ENCODE measurements around the gene CLIC6. TPM values are rescaled to one million over a fixed set of nuclear protein-coding genes. Genes with fewer than 3 reads are reported as not detected.

The CLIC6 gene
- total RNA-seq, 2 experiments from 2014 or later = 0.10 to 0.12 TPM

DNA sequence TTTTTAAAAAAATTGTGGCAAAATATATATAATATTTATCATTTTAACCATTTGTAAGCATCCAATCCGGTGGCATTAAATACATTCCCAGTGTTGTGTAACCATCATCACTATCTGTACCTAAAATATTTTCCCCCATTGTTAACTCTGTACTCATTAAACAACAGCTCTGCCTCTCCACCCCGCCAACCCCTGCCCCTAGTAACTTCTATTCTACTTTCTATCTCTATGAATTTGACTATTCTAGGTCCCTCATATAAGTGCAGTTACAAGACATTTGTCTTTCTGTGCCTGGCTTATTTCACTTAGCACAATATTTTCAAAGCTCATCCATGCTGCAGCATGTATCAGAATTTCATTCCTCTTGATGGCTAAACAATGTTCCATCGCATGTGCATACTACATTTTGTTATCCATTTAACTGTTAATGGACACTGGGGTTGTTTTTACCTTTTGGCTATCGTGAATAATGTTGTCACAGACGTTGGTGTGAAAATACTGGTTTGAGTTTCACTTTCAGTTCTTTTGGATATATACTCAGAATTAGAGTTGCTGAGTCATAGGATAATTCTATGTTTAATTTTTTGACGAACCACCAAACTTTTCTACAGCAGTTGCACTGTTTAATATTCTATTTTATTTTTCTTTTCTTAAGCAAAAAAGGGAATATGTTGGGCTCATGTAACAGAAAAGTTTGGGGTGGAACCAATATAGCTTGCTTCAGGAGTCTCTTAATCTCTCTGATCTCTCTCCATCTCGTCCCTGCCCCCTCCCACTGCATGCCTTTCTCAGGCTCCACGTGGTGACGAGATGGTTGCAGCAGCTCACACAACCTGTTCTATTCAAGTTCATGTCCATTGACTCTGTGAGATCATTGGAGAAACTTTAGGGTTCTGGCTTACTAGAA is 28.7 kb upstream of the CLIC6 start:
- CTCF ChIA-PET = interaction anchor here (0.7 to 1.2 kb wide), 2 partner anchors 9 to 1009 kb away, joined by 3 read pairs; no protein-coding TSS in a partner anchor
- no peaks in the 10 kb centered on the region for H3K36me3 Mint-ChIP-seq (ENCODE audit: low read depth)
- no peaks in the 10 kb centered on the region for H3K27me3 Mint-ChIP-seq (ENCODE audit: low read depth)
- peak overlapping the region; percentile 16 for H3K27ac Mint-ChIP-seq
- H3K4me3 Mint-ChIP-seq = no peak overlapping the region
- intact Hi-C loops (cut with micrococcal nuclease) = loop anchor here (1.0 kb wide), 1 partner anchor 113 kb away; no protein-coding TSS in a partner anchor
- H3K4me1 Mint-ChIP-seq (ENCODE audit: low read depth) = peaks cover 18% of the 10 kb centered on the region
- DNase-seq = peak; percentile 48
- no peaks in the 10 kb centered on the region for H3K9me3 Mint-ChIP-seq

DNA sequence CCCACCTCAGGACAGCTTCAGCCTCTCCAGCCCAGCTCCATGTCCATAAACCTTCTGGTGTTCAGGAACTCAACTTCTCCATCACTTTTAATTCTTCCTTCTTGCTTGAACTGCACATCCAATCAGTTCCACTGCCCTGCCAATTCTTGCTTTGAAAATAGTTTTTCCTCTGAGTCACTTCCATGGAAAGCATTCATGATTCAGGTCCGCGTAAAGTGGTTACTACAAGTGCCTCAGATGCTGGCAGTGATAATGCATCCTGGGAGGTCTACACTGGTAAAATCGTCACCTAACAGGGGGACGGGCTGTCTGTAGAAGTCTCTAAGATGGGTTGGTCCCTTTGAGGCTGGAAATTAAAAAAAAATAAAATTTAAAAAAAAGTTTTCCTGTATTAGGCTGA is 27.9 kb upstream of the CLIC6 start:
- intact Hi-C loops (cut with micrococcal nuclease) = loop anchor here (1.0 kb wide), 1 partner anchor 114 kb away; no protein-coding TSS in a partner anchor
- CTCF ChIA-PET = no interaction called here
- peaks cover 18% of the 10 kb centered on the region for H3K4me1 Mint-ChIP-seq (ENCODE audit: low read depth)
- H3K9me3 Mint-ChIP-seq = no peaks in the 10 kb centered on the region
- H3K36me3 Mint-ChIP-seq (ENCODE audit: low read depth) = no peaks in the 10 kb centered on the region
- DNase-seq = no peak
- H3K4me3 Mint-ChIP-seq = no peak overlapping the region
- H3K27me3 Mint-ChIP-seq (ENCODE audit: low read depth) = no peaks in the 10 kb centered on the region
- peak overlapping the region; percentile 16 for H3K27ac Mint-ChIP-seq

DNA sequence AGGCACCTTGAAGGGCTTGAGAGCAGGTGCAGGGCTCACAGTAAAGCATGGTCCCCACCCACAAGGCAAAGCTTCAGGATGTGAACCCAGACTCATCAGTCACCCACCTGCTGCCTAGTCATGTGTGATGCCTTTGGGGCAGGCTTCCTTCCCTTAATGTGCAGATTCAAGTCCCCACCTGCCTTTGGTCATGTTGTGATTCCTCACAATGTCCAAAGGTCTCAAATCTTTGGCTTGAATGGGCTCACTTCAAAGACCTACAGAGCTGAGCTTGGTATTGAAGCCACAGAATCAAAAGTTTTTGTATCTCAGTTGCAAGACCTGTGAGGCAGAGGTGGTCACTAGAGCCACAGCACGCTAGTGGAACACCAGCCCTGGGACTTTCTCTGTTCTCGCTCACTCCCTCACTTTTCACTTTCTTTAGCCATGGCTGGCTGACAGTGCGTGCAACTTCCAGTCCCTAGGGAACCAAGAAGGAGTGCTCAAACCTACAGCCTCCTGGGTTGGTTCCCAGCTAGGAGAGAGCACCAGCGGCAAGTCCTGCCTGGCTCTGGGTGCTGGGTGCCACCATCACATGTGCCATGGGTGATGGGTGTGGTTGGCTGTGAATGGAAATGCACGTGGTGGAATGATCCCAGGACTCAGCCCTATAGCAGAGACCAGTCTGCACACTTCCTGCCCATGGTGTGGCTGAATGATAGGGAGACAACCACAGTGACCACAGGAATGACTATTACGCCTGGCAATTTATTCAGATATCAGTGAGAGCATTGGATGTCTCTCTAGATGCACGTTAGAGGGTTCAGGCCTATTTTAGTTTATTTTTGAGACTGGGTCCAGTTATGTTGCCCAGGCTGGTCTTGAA is 26.4 kb upstream of the CLIC6 start:
- Mint-ChIP-seq H3K9me3 (no peaks in the 10 kb centered on the region), H3K4me1 (ENCODE audit: low read depth) (peaks cover 18% of the 10 kb centered on the region), H3K27ac (no peak overlapping the region), H3K4me3 (no peak overlapping the region), H3K36me3 (ENCODE audit: low read depth) (no peaks in the 10 kb centered on the region), H3K27me3 (ENCODE audit: low read depth) (no peaks in the 10 kb centered on the region)
- no peak for DNase-seq
- CTCF ChIA-PET = interaction anchor here (0.7 to 1.6 kb wide), 2 partner anchors 51 to 109 kb away, joined by 3 to 5 read pairs; no protein-coding TSS in a partner anchor
- intact Hi-C loops (cut with micrococcal nuclease) = no loop called here

DNA sequence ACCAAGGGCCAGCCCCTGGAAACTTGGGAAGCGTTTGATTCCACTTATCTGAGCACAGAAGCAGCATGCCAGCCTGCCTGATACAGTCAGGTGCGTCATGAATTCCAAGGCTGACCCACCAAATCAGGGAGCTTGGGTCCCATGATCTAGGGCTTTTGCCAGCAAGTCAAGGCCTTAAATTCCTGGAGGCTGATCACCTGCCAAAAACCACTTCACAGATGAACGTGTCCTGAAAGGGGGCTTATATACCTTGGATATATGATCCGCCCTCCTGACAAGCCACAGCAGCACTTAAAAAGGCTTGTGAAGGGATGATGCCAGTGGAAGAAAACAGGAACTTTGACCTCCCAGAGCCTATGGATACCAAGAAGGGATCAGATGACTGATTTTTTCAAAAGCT is 24.0 kb upstream of the CLIC6 start:
- H3K27ac Mint-ChIP-seq = no peak overlapping the region
- H3K36me3 Mint-ChIP-seq (ENCODE audit: low read depth) = no peaks in the 10 kb centered on the region
- no peaks in the 10 kb centered on the region for H3K9me3 Mint-ChIP-seq
- H3K4me1 Mint-ChIP-seq (ENCODE audit: low read depth) = peaks cover 12% of the 10 kb centered on the region
- peaks cover 8% of the 10 kb centered on the region for H3K27me3 Mint-ChIP-seq (ENCODE audit: low read depth)
- CTCF ChIA-PET = no interaction called here
- DNase-seq = no peak
- H3K4me3 Mint-ChIP-seq = no peak overlapping the region
- intact Hi-C loops (cut with micrococcal nuclease) = no loop called here

DNA sequence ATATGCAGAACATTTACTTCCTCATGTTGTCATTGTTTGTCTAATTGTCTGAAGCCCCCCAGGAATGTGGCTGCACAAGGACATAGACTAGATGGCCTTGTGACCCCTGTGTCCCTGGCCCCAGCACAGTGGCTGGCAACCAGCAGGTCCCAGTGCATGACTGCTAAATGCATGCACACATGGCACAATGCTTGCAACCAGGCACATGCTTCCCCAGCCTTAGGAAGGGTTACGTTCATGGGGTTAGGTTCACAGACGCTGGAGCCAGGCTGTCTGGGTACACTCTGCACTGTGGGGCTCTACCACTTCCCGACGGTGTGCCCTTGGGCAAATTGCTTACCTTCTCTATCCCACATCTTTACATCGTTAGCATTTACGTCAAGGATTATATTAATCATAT is 21.2 kb upstream of the CLIC6 start:
- Mint-ChIP-seq H3K4me1 (ENCODE audit: low read depth) (no peaks in the 10 kb centered on the region), H3K27me3 (ENCODE audit: low read depth) (peaks cover 15% of the 10 kb centered on the region), H3K9me3 (peaks cover 2% of the 10 kb centered on the region), H3K36me3 (ENCODE audit: low read depth) (no peaks in the 10 kb centered on the region), H3K4me3 (no peak overlapping the region), H3K27ac (no peak overlapping the region)
- CTCF ChIA-PET = interaction anchor here (1.1 to 1.3 kb wide), 2 partner anchors 64 to 137 kb away, joined by 3 read pairs; no protein-coding TSS in a partner anchor
- intact Hi-C loops (cut with micrococcal nuclease) = no loop called here
- DNase-seq = no peak

DNA sequence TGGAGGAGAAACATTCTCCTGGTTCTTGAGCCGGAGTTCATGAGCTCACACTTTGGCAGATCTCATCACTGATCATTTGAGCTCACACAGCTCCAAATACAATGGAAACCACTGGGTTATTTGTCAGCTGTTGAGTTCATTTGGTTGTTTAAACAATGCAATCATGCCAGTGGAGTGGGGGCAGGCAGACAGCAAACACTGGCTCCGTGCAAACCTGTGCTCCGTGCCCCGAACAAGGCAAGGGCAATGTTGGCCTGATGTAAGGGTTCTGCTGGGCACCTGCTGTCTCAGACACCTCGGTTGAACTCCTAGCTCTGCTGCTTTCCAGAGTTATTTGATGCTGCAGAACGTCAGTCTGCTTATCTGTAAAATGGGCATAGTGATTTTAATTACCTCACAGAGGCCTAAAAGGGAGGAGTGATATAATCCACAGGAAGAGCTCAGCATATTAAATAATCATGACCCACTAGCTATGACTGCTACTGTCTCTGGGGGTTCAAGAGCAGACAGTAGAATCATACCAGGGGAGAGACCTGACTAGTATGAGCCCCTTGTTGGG is 20.0 kb upstream of the CLIC6 start:
- H3K27ac Mint-ChIP-seq = no peak overlapping the region
- H3K9me3 Mint-ChIP-seq = peaks cover 2% of the 10 kb centered on the region
- no peaks in the 10 kb centered on the region for H3K36me3 Mint-ChIP-seq (ENCODE audit: low read depth)
- H3K27me3 Mint-ChIP-seq (ENCODE audit: low read depth) = peaks cover 20% of the 10 kb centered on the region
- H3K4me3 Mint-ChIP-seq = no peak overlapping the region
- intact Hi-C loops (cut with micrococcal nuclease) = no loop called here
- CTCF ChIA-PET = interaction anchor here (1.3 kb wide), 1 partner anchor 138 kb away, joined by 3 read pairs; no protein-coding TSS in a partner anchor
- no peaks in the 10 kb centered on the region for H3K4me1 Mint-ChIP-seq (ENCODE audit: low read depth)
- no peak for DNase-seq

DNA sequence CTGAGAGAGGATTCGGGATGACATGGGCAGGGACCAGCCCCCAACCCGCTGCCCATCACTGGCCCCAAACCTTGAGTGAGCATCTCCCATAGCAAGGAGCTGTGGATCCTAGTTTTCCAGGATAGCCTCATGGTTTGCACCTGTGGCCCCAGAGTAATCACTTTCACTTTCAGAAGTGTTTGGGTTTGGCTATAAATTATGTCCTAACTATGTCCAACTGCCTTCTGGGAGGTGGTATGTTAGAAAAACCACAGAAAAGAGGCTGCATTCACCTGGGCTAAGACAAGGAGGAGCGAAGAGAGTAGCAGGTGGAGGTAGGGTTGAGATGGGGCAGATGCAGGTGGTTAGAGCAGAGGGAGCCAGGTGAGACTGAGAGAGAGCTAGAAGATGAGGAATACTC is 19.4 kb upstream of the CLIC6 start:
- CTCF ChIA-PET = no interaction called here
- Mint-ChIP-seq H3K4me1 (ENCODE audit: low read depth) (no peaks in the 10 kb centered on the region), H3K9me3 (peaks cover 2% of the 10 kb centered on the region), H3K27ac (no peak overlapping the region), H3K36me3 (ENCODE audit: low read depth) (no peaks in the 10 kb centered on the region), H3K4me3 (no peak overlapping the region), H3K27me3 (ENCODE audit: low read depth) (peaks cover 20% of the 10 kb centered on the region)
- no peak for DNase-seq
- intact Hi-C loops (cut with micrococcal nuclease) = no loop called here

DNA sequence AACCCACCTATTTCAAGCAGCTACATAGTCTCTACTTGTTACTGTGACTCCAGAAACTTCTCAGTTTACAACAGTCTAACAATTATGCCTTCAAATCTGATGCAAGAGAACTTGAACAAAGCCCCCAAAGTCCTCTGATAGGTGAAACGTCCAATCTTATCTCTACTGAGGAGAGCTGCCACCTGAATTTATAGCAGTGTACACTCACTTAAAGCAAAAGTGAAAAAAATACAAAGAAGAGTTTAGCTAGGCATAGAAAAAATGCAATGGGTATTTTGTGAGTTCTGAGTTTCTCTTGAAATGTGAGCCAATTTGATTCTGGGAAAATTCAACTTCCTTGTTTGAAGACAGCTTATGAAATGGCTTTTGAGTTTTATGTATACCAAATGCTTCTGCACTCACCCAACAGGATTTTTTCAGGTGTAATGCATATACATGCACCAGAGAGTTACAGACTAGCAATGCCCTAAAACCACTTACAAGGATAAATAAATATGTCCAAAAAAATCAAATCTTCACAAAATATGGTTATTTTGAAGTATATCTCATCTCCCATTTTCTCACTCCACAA is 17.8 kb upstream of the CLIC6 start:
- CTCF ChIA-PET = interaction anchor here (0.7 kb wide), 1 partner anchor 1207 kb away, joined by 3 read pairs; no protein-coding TSS in a partner anchor
- Mint-ChIP-seq H3K4me1 (ENCODE audit: low read depth) (no peaks in the 10 kb centered on the region), H3K27ac (no peak overlapping the region), H3K4me3 (no peak overlapping the region), H3K36me3 (ENCODE audit: low read depth) (no peaks in the 10 kb centered on the region), H3K9me3 (peaks cover 2% of the 10 kb centered on the region), H3K27me3 (ENCODE audit: low read depth) (peaks cover 20% of the 10 kb centered on the region)
- DNase-seq = no peak
- intact Hi-C loops (cut with micrococcal nuclease) = no loop called here

DNA sequence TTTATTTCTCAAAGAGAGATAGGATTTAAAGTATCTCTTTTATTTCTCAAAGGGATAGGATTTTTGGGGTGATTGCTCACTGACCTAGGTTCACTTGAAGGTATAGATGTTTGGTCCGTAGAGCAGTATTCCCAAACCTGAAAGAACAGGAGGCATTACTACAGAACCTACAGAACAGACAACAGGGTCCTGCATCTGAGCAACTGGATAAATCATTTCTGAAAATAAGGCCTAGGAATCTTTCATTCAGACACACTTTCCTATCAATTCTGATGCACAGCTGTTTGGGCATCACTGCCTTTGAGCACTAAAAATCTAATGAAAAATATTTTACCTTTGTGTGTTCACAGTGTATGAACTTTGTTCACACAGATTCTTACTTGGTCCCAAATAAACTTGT is 17.2 kb upstream of the CLIC6 start:
- H3K4me1 Mint-ChIP-seq (ENCODE audit: low read depth) = no peaks in the 10 kb centered on the region
- no peak for DNase-seq
- intact Hi-C loops (cut with micrococcal nuclease) = no loop called here
- no peak overlapping the region for H3K27ac Mint-ChIP-seq
- peaks cover 20% of the 10 kb centered on the region for H3K27me3 Mint-ChIP-seq (ENCODE audit: low read depth)
- H3K4me3 Mint-ChIP-seq = no peak overlapping the region
- H3K36me3 Mint-ChIP-seq (ENCODE audit: low read depth) = no peaks in the 10 kb centered on the region
- H3K9me3 Mint-ChIP-seq = peaks cover 2% of the 10 kb centered on the region
- CTCF ChIA-PET = interaction anchor here (0.7 to 1.9 kb wide), 2 partner anchors 14 to 1206 kb away, joined by 3 to 5 read pairs; no protein-coding TSS in a partner anchor

DNA sequence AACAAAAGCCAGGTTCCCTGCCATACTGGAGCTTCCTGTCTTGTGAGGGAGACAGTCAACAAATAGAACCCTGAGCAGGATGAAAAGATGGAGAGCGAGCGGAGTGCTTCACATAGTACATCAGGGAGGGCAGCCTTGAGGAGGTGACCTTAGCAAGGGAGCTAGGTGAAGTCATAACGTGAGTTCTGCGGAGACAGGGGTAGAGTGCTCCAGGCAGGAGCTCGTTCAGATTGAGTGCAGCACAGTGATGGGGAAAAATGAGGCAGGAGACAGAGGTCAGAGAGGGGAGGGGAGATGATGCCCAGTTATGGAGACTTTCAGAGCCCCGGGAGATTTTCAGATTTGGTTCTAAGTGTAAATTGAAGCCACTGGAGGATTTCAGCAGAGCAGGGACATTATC is 15.3 kb upstream of the CLIC6 start:
- CTCF ChIA-PET = interaction anchor here (1.8 to 1.9 kb wide), 2 partner anchors 16 to 22 kb away, joined by 5 read pairs; no protein-coding TSS in a partner anchor
- Mint-ChIP-seq H3K27ac (no peak overlapping the region), H3K27me3 (ENCODE audit: low read depth) (peaks cover 29% of the 10 kb centered on the region), H3K36me3 (ENCODE audit: low read depth) (no peaks in the 10 kb centered on the region), H3K9me3 (peaks cover 2% of the 10 kb centered on the region), H3K4me3 (no peak overlapping the region), H3K4me1 (ENCODE audit: low read depth) (no peaks in the 10 kb centered on the region)
- intact Hi-C loops (cut with micrococcal nuclease) = no loop called here
- no peak for DNase-seq

DNA sequence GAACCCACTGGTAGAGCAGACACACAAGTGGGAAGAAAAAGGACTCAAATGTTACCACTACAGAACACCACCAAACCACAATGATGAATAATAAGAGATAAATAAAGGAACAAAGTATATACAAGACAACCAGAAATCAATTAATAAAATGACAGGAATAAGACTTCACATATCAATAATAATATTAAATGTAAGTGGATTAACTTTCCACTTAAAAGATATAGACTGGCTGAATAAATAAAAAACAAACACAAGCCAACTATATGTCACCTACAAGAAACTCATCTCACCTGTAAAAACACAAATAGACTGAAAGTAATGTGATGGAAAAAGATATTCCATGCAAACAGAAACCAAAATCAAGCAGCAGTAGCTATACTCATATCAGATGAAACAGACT is 6.9 kb upstream of the CLIC6 start:
- no peak overlapping the region for H3K4me3 Mint-ChIP-seq
- peaks cover 32% of the 10 kb centered on the region for H3K27me3 Mint-ChIP-seq (ENCODE audit: low read depth)
- DNase-seq = no peak
- CTCF ChIA-PET = no interaction called here
- H3K27ac Mint-ChIP-seq = no peak overlapping the region
- intact Hi-C loops (cut with micrococcal nuclease) = no loop called here
- peaks cover 23% of the 10 kb centered on the region for H3K9me3 Mint-ChIP-seq
- no peaks in the 10 kb centered on the region for H3K4me1 Mint-ChIP-seq (ENCODE audit: low read depth)
- peaks cover 4% of the 10 kb centered on the region for H3K36me3 Mint-ChIP-seq (ENCODE audit: low read depth)

DNA sequence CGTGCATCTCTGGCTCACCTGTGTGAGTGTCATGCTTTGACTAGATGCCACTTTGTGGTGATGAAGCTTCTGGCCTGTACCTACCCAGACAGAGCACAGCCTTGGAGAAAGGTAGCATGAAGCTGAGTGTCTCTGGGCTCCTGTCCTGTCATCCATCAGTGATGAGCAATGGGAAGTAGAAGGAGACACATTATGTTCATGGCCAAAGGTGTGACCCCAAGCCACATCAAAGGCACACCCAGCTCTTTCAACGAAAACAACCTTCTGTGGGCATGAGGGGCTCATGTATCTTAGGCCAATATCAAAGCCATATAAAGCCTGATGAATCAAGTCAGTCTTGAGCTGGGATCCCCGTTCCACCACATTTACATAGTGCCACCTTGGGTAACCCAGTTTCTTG is 1.0 kb upstream of the CLIC6 start:
- H3K27me3 Mint-ChIP-seq (ENCODE audit: low read depth) = peaks cover 37% of the 10 kb centered on the region
- CTCF ChIA-PET = no interaction called here
- no peaks in the 10 kb centered on the region for H3K9me3 Mint-ChIP-seq
- H3K36me3 Mint-ChIP-seq (ENCODE audit: low read depth) = no peaks in the 10 kb centered on the region
- H3K4me3 Mint-ChIP-seq = no peak overlapping the region
- no peak overlapping the region for H3K27ac Mint-ChIP-seq
- H3K4me1 Mint-ChIP-seq (ENCODE audit: low read depth) = peaks cover 10% of the 10 kb centered on the region
- intact Hi-C loops (cut with micrococcal nuclease) = no loop called here
- no peak for DNase-seq
